ENCODE results near the gene GSTT4. TPM values are rescaled to one million over a fixed set of nuclear protein-coding genes. Genes with fewer than 3 reads are reported as not detected.
"Not testable (repeated sequence)": the region's sequence is repeated elsewhere in the genome, so short reads cannot be mapped to it uniquely, and the experiment has no call there.

Gene GSTT4
- total and polyA plus RNA-seq, 11 donors = not detected

GRCh38 chr22:23971927-23972326, 33.3 kb downstream of the GSTT4 start:
- intact Hi-C loops (cut with DNase I) = loop anchor here in 3 of 10 donors (5.0 kb wide), 2 partner anchors 40 to 45 kb away; no protein-coding TSS in a partner anchor
- H3K4me3 ChIP-seq = not testable (repeated sequence)

GRCh38 chr22:23970816-23971486, 34.3 kb downstream of the GSTT4 start:
- peak in 1 of 5 donors; percentile 24 for DNase-seq

More at GRCh38 chr22:23971927-23972326, 33.3 kb downstream of the GSTT4 start:
- not testable (repeated sequence) for DNase-seq, H3K9me3 ChIP-seq, H3K27me3 ChIP-seq, ATAC-seq, H3K27ac ChIP-seq
- H3K4me1 ChIP-seq = peaks cover 0 to 22% (median 1%) of the 10 kb centered on the region in 12 donors
- peaks cover 0 to 30% (median 26%) of the 10 kb centered on the region in 9 donors for H3K36me3 ChIP-seq
- 84 to 97% (median 91%) methylated on average over 3 of the region's 3 CpGs for WGBS, 4 donors

GRCh38 chr22:23970201-23970641, 35.0 kb downstream of the GSTT4 start:
- Histone ChIP-seq H3K27ac (no peak overlapping the region), H3K27me3 (no peaks in the 10 kb centered on the region), H3K4me1 (peaks cover 0 to 22% (median 1%) of the 10 kb centered on the region in 12 donors), H3K36me3 (peaks cover 0 to 30% (median 26%) of the 10 kb centered on the region in 9 donors), H3K9me3 (no peaks in the 10 kb centered on the region), H3K4me3 (no peak overlapping the region)
- TF ChIP-seq CTCF (IDR thresholded peaks at IDR 0.05) = no peak
- TF ChIP-seq POLR2A (IDR thresholded peaks at IDR 0.05) = no peak
- WGBS, 4 donors = 63 to 80% (median 75%) methylated on average over 5 of the region's 5 CpGs
- DNase-seq (no peak), ATAC-seq (no peak)
- intact Hi-C loops (cut with DNase I) = loop anchor here in 3 of 10 donors (5.0 kb wide), 2 partner anchors 38 to 43 kb away; no protein-coding TSS in a partner anchor

More at GRCh38 chr22:23970816-23971486, 34.3 kb downstream of the GSTT4 start:
- H3K4me1 ChIP-seq = peaks cover 0 to 22% (median 1%) of the 10 kb centered on the region in 12 donors
- H3K36me3 ChIP-seq = peaks cover 0 to 30% (median 26%) of the 10 kb centered on the region in 9 donors
- no peak for ATAC-seq
- intact Hi-C loops (cut with DNase I) = loop anchor here in 3 of 10 donors (5.0 kb wide), 2 partner anchors 39 to 44 kb away; no protein-coding TSS in a partner anchor
- H3K4me3 ChIP-seq = no peak overlapping the region
- H3K27me3 ChIP-seq = no peaks in the 10 kb centered on the region
- 50 to 79% (median 69%) methylated on average over 5 to 6 of the region's 6 CpGs for WGBS, 4 donors
- TF ChIP-seq CTCF (IDR thresholded peaks at IDR 0.05) (no peak), POLR2A (IDR thresholded peaks at IDR 0.05) (no peak)
- H3K9me3 ChIP-seq = no peaks in the 10 kb centered on the region
- no peak overlapping the region for H3K27ac ChIP-seq

GRCh38 chr22:23969071-23969470, 36.2 kb downstream of the GSTT4 start:
- no peak overlapping the region for H3K4me3 ChIP-seq
- no peaks in the 10 kb centered on the region for H3K9me3 ChIP-seq
- ATAC-seq = no peak
- DNase-seq = no peak
- peaks cover 0 to 30% (median 26%) of the 10 kb centered on the region in 9 donors for H3K36me3 ChIP-seq
- H3K27me3 ChIP-seq = no peaks in the 10 kb centered on the region
- H3K27ac ChIP-seq = no peak overlapping the region
- intact Hi-C loops (cut with DNase I) = loop anchor here in 2 of 10 donors (5.0 kb wide), 1 partner anchor 37 kb away; no protein-coding TSS in a partner anchor
- H3K4me1 ChIP-seq = peaks cover 0 to 22% (median 1%) of the 10 kb centered on the region in 12 donors
- TF ChIP-seq CTCF (IDR thresholded peaks at IDR 0.05) (no peak), POLR2A (IDR thresholded peaks at IDR 0.05) (no peak)
- 87 to 100% (median 91%) methylated on average over 2 to 3 of the region's 3 CpGs for WGBS, 4 donors

GRCh38 chr22:23966568-23966967, 38.7 kb downstream of the GSTT4 start, which contains the start of gene DDTL:
Gene DDTL, plus strand, starts transcription at chr22:23966888. Its CDS starts 27 bp downstream, at chr22:23966915.
- not testable (repeated sequence) for H3K27me3 ChIP-seq, H3K27ac ChIP-seq, H3K4me3 ChIP-seq, DNase-seq, H3K9me3 ChIP-seq
- ATAC-seq = peak; percentile 90 to 98 (median 94)
- Histone ChIP-seq H3K4me1 (peaks cover 0 to 22% (median under 1%) of the 10 kb centered on the region in 12 donors), H3K36me3 (peaks cover 0 to 26% (median 23%) of the 10 kb centered on the region in 9 donors)
- intact Hi-C loops (cut with DNase I) = loop anchor here in 2 of 10 donors (5.0 kb wide), 1 partner anchor 34 kb away; no protein-coding TSS in a partner anchor
- no CpG with 5 or more reads among the region's 30 CpGs for WGBS, 4 donors

GRCh38 chr22:23966094-23966493, 39.2 kb downstream of the GSTT4 start:
- not testable (repeated sequence) for H3K27ac ChIP-seq, DNase-seq, H3K27me3 ChIP-seq, H3K4me3 ChIP-seq, H3K9me3 ChIP-seq
- intact Hi-C loops (cut with DNase I) = loop anchor here in 2 of 10 donors (5.0 kb wide), 1 partner anchor 34 kb away; no protein-coding TSS in a partner anchor
- peak; percentile 31 to 51 (median 38) for ATAC-seq
- WGBS, 4 donors = no CpG with 5 or more reads among the region's 18 CpGs
- Histone ChIP-seq H3K36me3 (peaks cover 0 to 22% (median 18%) of the 10 kb centered on the region in 9 donors), H3K4me1 (peaks cover 0 to 18% (median 0%) of the 10 kb centered on the region in 12 donors)

GRCh38 chr22:23961084-23961771, 44.0 kb downstream of the GSTT4 start, which contains the start of gene GSTT2B:
Gene GSTT2B, minus strand, starts transcription at chr22:23961195. Its CDS starts 64 bp downstream, at chr22:23961131.
- peak; percentile 76 to 93 (median 90) for ATAC-seq
- H3K4me1 ChIP-seq; H3K27me3 ChIP-seq; H3K36me3 ChIP-seq; H3K27ac ChIP-seq; intact Hi-C loops (cut with DNase I); DNase-seq; H3K9me3 ChIP-seq: not testable (repeated sequence)
- H3K4me3 ChIP-seq = peak within 1 kb of the TSS in 2 of 12 donors; percentile 27 to 37
- no CpG with 5 or more reads among the region's 43 CpGs for WGBS, 4 donors
